Activated gamma-delta T cell treated with anti-CD3 and anti-CD28 coated beads, Interleukin-2, amount 50 U/mL, for 16 hours (primary cell): ENCODE measurements around the gene PRMT9.

Experiments used
- DNase-seq: peaks from one replicate; pipeline ENCODE4 v3.0.0-alpha.2; 2020; ENCODE audit warnings: low read depth

The PRMT9 gene

GRCh38 chr4:147617841-147618691, 65.9 kb downstream of the PRMT9 start:
- DNase-seq = no peak

- DNase-seq = peak; percentile 98
Observed at GRCh38 chr4:147617173-147617840, 66.7 kb downstream of the PRMT9 start, which contains the start of gene TMEM184C. Gene TMEM184C, plus strand, starts transcription at chr4:147617397. Its CDS starts 560 bp downstream, at chr4:147617957.

- DNase-seq = no peak
Observed at GRCh38 chr4:147616849-147617172, 67.2 kb downstream of the PRMT9 start.

- DNase-seq = no peak
Observed at GRCh38 chr4:147610686-147611085, 73.3 kb downstream of the PRMT9 start.

- DNase-seq = no peak
Observed at GRCh38 chr4:147607471-147607870, 76.5 kb downstream of the PRMT9 start.

GRCh38 chr4:147605499-147605898, 78.5 kb downstream of the PRMT9 start:
- no peak for DNase-seq

GRCh38 chr4:147599769-147600168, 84.2 kb downstream of the PRMT9 start:
- no peak for DNase-seq

GRCh38 chr4:147599206-147599605, 84.8 kb downstream of the PRMT9 start:
- no peak for DNase-seq

- no peak for DNase-seq
Observed at GRCh38 chr4:147597561-147597960, 86.4 kb downstream of the PRMT9 start.

- DNase-seq = no peak
Observed at GRCh38 chr4:147596981-147597380, 87.0 kb downstream of the PRMT9 start.

GRCh38 chr4:147596377-147596776, 87.6 kb downstream of the PRMT9 start:
- no peak for DNase-seq

GRCh38 chr4:147594578-147594977, 89.4 kb downstream of the PRMT9 start:
- DNase-seq = no peak

GRCh38 chr4:147594107-147594506, 89.9 kb downstream of the PRMT9 start:
- no peak for DNase-seq

- DNase-seq = no peak
Observed at GRCh38 chr4:147591106-147591505, 92.9 kb downstream of the PRMT9 start.

GRCh38 chr4:147590249-147590920, 93.6 kb downstream of the PRMT9 start:
- peak; percentile 3 for DNase-seq

- DNase-seq = no peak
Observed at GRCh38 chr4:147589586-147589985, 94.4 kb downstream of the PRMT9 start.
